ENCODE results near the gene CREB3L1.

The CREB3L1 gene

GRCh38 chr11:46277622-46278386, at the start of gene CREB3L1:
Gene CREB3L1, plus strand, starts transcription at chr11:46277662. Its CDS starts 450 bp downstream, at chr11:46278112.
- no peak for DNase-seq (ENCODE audit: low read depth)

GRCh38 chr11:46229230-46229629, 48.2 kb upstream of the CREB3L1 start:
- DNase-seq (ENCODE audit: low read depth): no peak

- no peak for DNase-seq (ENCODE audit: low read depth)
These were observed 43.2 kb upstream of the CREB3L1 start for GRCh38 chr11:46234311-46234710.

GRCh38 chr11:46235777-46236688, 41.4 kb upstream of the CREB3L1 start:
- DNase-seq (ENCODE audit: low read depth): no peak

GRCh38 chr11:46236918-46237247, 40.6 kb upstream of the CREB3L1 start:
- DNase-seq (ENCODE audit: low read depth): no peak

- DNase-seq (ENCODE audit: low read depth): peak; percentile 95
These were observed 40.0 kb upstream of the CREB3L1 start for GRCh38 chr11:46237248-46238077.

- no peak for DNase-seq (ENCODE audit: low read depth)
These were observed 39.1 kb upstream of the CREB3L1 start for GRCh38 chr11:46238078-46238966.

- peak; percentile 67 for DNase-seq (ENCODE audit: low read depth)
These were observed 38.3 kb upstream of the CREB3L1 start for GRCh38 chr11:46238967-46239800.

- DNase-seq (ENCODE audit: low read depth): no peak
These were observed 37.7 kb upstream of the CREB3L1 start for GRCh38 chr11:46239801-46240061.

- no peak for DNase-seq (ENCODE audit: low read depth)
These were observed 37.1 kb upstream of the CREB3L1 start for GRCh38 chr11:46240371-46240770.

GRCh38 chr11:46240861-46241260, 36.6 kb upstream of the CREB3L1 start:
- no peak for DNase-seq (ENCODE audit: low read depth)

- DNase-seq (ENCODE audit: low read depth): no peak
These were observed 35.2 kb upstream of the CREB3L1 start for GRCh38 chr11:46242041-46242951.

GRCh38 chr11:46242952-46243795, 34.3 kb upstream of the CREB3L1 start:
- peak; percentile 94 for DNase-seq (ENCODE audit: low read depth)

GRCh38 chr11:46243796-46244109, 33.7 kb upstream of the CREB3L1 start:
- DNase-seq (ENCODE audit: low read depth): no peak

GRCh38 chr11:46246521-46246920, 30.9 kb upstream of the CREB3L1 start:
- no peak for DNase-seq (ENCODE audit: low read depth)

GRCh38 chr11:46247090-46247489, 30.4 kb upstream of the CREB3L1 start:
- DNase-seq (ENCODE audit: low read depth): peak; percentile 68

GRCh38 chr11:46247659-46248058, 29.8 kb upstream of the CREB3L1 start:
- peak; percentile 58 for DNase-seq (ENCODE audit: low read depth)

- DNase-seq (ENCODE audit: low read depth): peak; percentile 98
These were observed 29.0 kb upstream of the CREB3L1 start for GRCh38 chr11:46248289-46249102.

Data from HS-27A (cell line).